Tibial nerve (tissue), 4 donors: ENCODE data around the gene GGA3. TPM values are rescaled to one million over a fixed set of nuclear protein-coding genes. Genes with fewer than 3 reads are reported as not detected.

Source experiments
- DNase-seq, 2 donors: peaks; one replicate each; pipeline ENCODE4 v3.0.0-alpha.2; 2019; ENCODE audit warnings: low spot score in 2 of 2
- H3K27ac ChIP-seq, 4 donors: fragments of 200-600 bp; sonication (generic) in 3 of 4; one replicate each; pipeline ENCODE4 v1.5.1; 2017 to 2019; ENCODE audit warnings: mild to moderate bottlenecking in 1 of 4
- H3K27me3 ChIP-seq, 2 donors: fragments of 200-600 bp; sonication (generic) in 1 of 2; one replicate each; pipeline versions ENCODE4 v1.5.1 to v1.6.0; 2017 to 2019
- H3K36me3 ChIP-seq, 3 donors: fragments of 200-600 bp; sonication (generic); one replicate each; pipeline ENCODE4 v1.5.1; 2018 to 2019
- H3K4me1 ChIP-seq, 4 donors: fragments of 200-600 bp; sonication (generic) in 3 of 4; one replicate each; pipeline ENCODE4 v1.5.1; 2017 to 2019
- H3K4me3 ChIP-seq, 4 donors: fragments of 200-600 bp; sonication (generic) in 3 of 4; one replicate each; pipeline ENCODE4 v1.5.1; 2017 to 2019; ENCODE audit warnings: mild to moderate bottlenecking in 1 of 4, moderate library complexity in 1 of 4
- H3K9me3 ChIP-seq, 4 donors: fragments of 200-600 bp; sonication (generic) in 3 of 4; one replicate each; pipeline ENCODE4 v1.5.1; 2017 to 2019
- CTCF ChIP-seq, 5 experiments: fragments of 200-600 bp in 3 of 5; fragments of 450-650 bp in 2 of 5; sonication (generic) in 3 of 5; IDR thresholded peaks; one replicate each; pipeline ENCODE4 v1.5.1; 2016 to 2019; ENCODE audit warnings: antibody characterized with exemption in 5 of 5, mild to moderate bottlenecking in 3 of 5, moderate library complexity in 2 of 5
- EP300 ChIP-seq, 2 donors: sonication (generic); formaldehyde crosslinking; IDR thresholded peaks; one replicate each; pipeline ENCODE4 v1.6.1; 2017; ENCODE audit warnings: antibody characterized with exemption in 2 of 2, mild to moderate bottlenecking in 1 of 2
- POLR2A ChIP-seq, 2 donors: fragments of 450-650 bp; IDR thresholded peaks; one replicate each; pipeline ENCODE4 v1.6.1; 2017; ENCODE audit warnings: antibody characterized with exemption in 2 of 2, mild to moderate bottlenecking in 2 of 2, moderate library complexity in 2 of 2
- WGBS, 2 donors: methylation state at CpG; one replicate each; pipeline ENCODE4 v1.1.5; 2018; 5-methylcytosine and 5-hydroxymethylcytosine counted together
- total RNA-seq, 4 donors: library from RNA; depleted of rRNA; stranded (reverse); fragments of >200 nt; gene quantifications; one replicate each; pipeline ENCODE4 v1.1.0, GENCODE V29; 2016

GGA3 gene
- total RNA-seq, 4 donors from 2014 or later = 45.5 to 66.0 (median 56.6) TPM

GRCh38 chr17:75249564-75249963, 11.8 kb downstream of the GGA3 start:
- Histone ChIP-seq H3K36me3 (peaks cover 0 to 21% (median 12%) of the 10 kb centered on the region in 3 donors), H3K4me3 (no peak overlapping the region), H3K27me3 (no peaks in the 10 kb centered on the region), H3K27ac (peak overlapping the region in 3 of 4 donors; percentile 21 to 69 (median 58)), H3K9me3 (no peaks in the 10 kb centered on the region), H3K4me1 (peaks cover 0 to 36% (median 8%) of the 10 kb centered on the region in 4 donors)
- DNase-seq = no peak
- WGBS, 2 donors = 68 to 74% methylated on average over 4 of the region's 4 CpGs
- TF ChIP-seq POLR2A (IDR thresholded peaks at IDR 0.05) = no peak
- TF ChIP-seq EP300 (IDR thresholded peaks at IDR 0.05) = no peak
- TF ChIP-seq CTCF (IDR thresholded peaks at IDR 0.05) = no peak

GRCh38 chr17:75246404-75246803, 15.0 kb downstream of the GGA3 start:
- no peak overlapping the region for H3K4me3 ChIP-seq
- peaks cover 0 to 41% (median 15%) of the 10 kb centered on the region in 4 donors for H3K4me1 ChIP-seq
- H3K27ac ChIP-seq = no peak overlapping the region
- 82 to 93% methylated on average over 12 of the region's 12 CpGs for WGBS, 2 donors
- DNase-seq = no peak
- TF ChIP-seq POLR2A (IDR thresholded peaks at IDR 0.05) = no peak
- TF ChIP-seq EP300 (IDR thresholded peaks at IDR 0.05) = no peak
- no peak for TF ChIP-seq CTCF (IDR thresholded peaks at IDR 0.05)
- peaks cover 0 to 52% (median 12%) of the 10 kb centered on the region in 3 donors for H3K36me3 ChIP-seq
- no peaks in the 10 kb centered on the region for H3K9me3 ChIP-seq
- no peaks in the 10 kb centered on the region for H3K27me3 ChIP-seq

- H3K36me3 ChIP-seq = peaks cover 0 to 66% (median 20%) of the 10 kb centered on the region in 3 donors
- WGBS, 2 donors = 90 to 91% methylated on average over 6 of the region's 6 CpGs
- no peak for DNase-seq
Measured at GRCh38 chr17:75245011-75245410, 16.4 kb downstream of the GGA3 start.

GRCh38 chr17:75244133-75244866, 17.1 kb downstream of the GGA3 start:
- Histone ChIP-seq H3K4me3 (no peak overlapping the region), H3K4me1 (peaks cover 0 to 41% (median 8%) of the 10 kb centered on the region in 4 donors), H3K27me3 (no peaks in the 10 kb centered on the region), H3K36me3 (peaks cover 4 to 73% (median 27%) of the 10 kb centered on the region in 3 donors), H3K27ac (peak overlapping the region in 1 of 4 donors; percentile 53), H3K9me3 (no peaks in the 10 kb centered on the region)
- 81 to 86% methylated on average over 22 of the region's 22 CpGs for WGBS, 2 donors
- DNase-seq = no peak
- TF ChIP-seq EP300 (IDR thresholded peaks at IDR 0.05) = no peak
- TF ChIP-seq CTCF (IDR thresholded peaks at IDR 0.05) = no peak
- TF ChIP-seq POLR2A (IDR thresholded peaks at IDR 0.05) = no peak

More at GRCh38 chr17:75245011-75245410, 16.4 kb downstream of the GGA3 start:
- peaks cover 0 to 41% (median 11%) of the 10 kb centered on the region in 4 donors for H3K4me1 ChIP-seq
- H3K27ac ChIP-seq = peak overlapping the region in 1 of 4 donors; percentile 53
- no peak overlapping the region for H3K4me3 ChIP-seq
- no peak for TF ChIP-seq CTCF (IDR thresholded peaks at IDR 0.05)
- TF ChIP-seq POLR2A (IDR thresholded peaks at IDR 0.05) = no peak
- TF ChIP-seq EP300 (IDR thresholded peaks at IDR 0.05) = no peak
- no peaks in the 10 kb centered on the region for H3K9me3 ChIP-seq
- H3K27me3 ChIP-seq = no peaks in the 10 kb centered on the region

GRCh38 chr17:75242461-75243042, 18.9 kb downstream of the GGA3 start:
- no peaks in the 10 kb centered on the region for H3K9me3 ChIP-seq
- no peaks in the 10 kb centered on the region for H3K27me3 ChIP-seq
- TF ChIP-seq CTCF (IDR thresholded peaks at IDR 0.05) (no peak), EP300 (IDR thresholded peaks at IDR 0.05) (no peak), POLR2A (IDR thresholded peaks at IDR 0.05) (no peak)
- DNase-seq = no peak
- peaks cover 9 to 91% (median 35%) of the 10 kb centered on the region in 3 donors for H3K36me3 ChIP-seq
- H3K27ac ChIP-seq = peak overlapping the region in 3 of 4 donors; percentile 36 to 75 (median 45)
- 81 to 84% methylated on average over 17 of the region's 17 CpGs for WGBS, 2 donors
- peaks cover 0 to 44% (median 8%) of the 10 kb centered on the region in 4 donors for H3K4me1 ChIP-seq
- no peak overlapping the region for H3K4me3 ChIP-seq
